Measurements from ENCODE around the gene PTPMT1.

Gene PTPMT1

DNA sequence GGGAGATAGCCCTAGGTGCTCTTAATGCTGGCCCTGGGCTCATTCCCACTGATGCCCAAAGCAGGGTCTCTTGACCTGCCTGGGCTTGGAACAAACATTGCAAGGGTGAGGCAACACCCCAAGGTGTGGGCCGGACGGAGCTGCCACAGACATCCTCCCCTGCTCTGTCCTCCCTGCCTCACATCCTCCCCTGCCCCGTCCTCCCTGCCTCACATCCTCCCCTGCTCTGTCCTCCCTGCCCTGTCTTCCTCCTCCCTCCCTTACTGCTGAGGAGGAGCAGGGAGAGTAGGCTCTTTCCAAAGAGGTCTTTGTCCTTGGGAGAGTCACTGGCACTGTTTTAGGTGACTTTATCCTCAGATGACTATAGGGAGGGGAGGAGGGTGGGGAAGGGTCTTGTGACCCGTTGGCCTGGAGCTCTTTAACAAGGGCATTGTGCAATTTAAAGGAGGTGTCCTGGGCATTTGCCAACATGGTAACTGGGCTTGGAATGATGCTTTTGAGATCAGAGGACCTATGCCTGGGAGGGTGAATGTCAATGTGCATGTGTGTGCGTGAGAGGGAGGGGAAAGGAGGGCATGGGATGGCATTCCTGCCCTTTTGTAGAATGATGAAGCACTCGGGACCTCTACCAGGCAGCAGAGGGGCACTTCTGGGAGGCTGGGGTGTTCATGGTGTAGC, 21.8 kb downstream of the PTPMT1 start:
- peaks cover 28% of the 10 kb centered on the region for H3K36me3 ChIP-seq (ENCODE audit: insufficient read depth, low read length)
- peaks cover 11% of the 10 kb centered on the region for H3K4me1 ChIP-seq (ENCODE audit: insufficient read depth, low read length)
- H3K9me3 ChIP-seq (ENCODE audit: low read length) = no peaks in the 10 kb centered on the region
- H3K27ac ChIP-seq (ENCODE audit: low read depth, low read length) = no peak overlapping the region
- peaks cover 0 to 3% of the 10 kb centered on the region in 2 donors for H3K27me3 ChIP-seq (ENCODE audit: control insufficient read depth in 1 of 2, insufficient read depth in 2 of 2, low read length in 2 of 2)
- no peak overlapping the region for H3K4me3 ChIP-seq (ENCODE audit: low read depth in 1 of 2, low read length in 2 of 2)
- H3K9ac ChIP-seq (ENCODE audit: low read length) = no peak overlapping the region

DNA sequence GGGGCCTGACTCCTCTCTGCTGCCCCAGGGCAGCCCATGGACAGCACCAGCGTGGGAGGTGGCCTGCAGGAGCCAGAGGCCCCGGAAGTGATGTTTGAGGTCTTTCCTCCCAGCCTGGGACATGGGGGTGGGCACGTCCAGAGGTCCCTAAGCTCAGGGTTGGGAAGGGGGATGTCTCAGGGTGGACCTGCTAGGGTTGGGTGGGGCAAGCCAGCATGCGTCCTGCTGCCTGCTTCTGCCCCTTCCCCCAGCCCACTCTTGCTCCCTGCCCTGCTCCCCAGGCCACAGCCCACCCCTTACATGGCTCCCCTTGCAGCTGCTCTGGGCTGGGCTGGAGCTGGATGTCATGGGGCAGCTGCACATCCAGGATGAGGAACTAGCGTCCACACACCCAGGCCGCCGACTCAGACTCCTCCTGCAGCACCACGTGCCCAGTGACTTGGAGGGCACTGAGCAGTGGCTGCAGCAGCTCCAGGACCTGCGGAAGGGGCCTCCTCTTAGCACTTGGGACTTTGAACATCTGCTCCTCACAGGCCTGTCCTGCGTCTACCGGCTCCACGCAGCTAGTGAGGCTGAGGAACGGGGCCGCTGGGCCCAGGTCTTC, 22.4 kb downstream of the PTPMT1 start:
- Histone ChIP-seq H3K4me1 (ENCODE audit: insufficient read depth, low read length) (peaks cover 11% of the 10 kb centered on the region), H3K36me3 (ENCODE audit: insufficient read depth, low read length) (peaks cover 22% of the 10 kb centered on the region), H3K4me3 (ENCODE audit: low read depth in 1 of 2, low read length in 2 of 2) (no peak overlapping the region), H3K9me3 (ENCODE audit: low read length) (no peaks in the 10 kb centered on the region), H3K9ac (ENCODE audit: low read length) (no peak overlapping the region), H3K27me3 (ENCODE audit: control insufficient read depth in 1 of 2, insufficient read depth in 2 of 2, low read length in 2 of 2) (peaks cover 3 to 5% of the 10 kb centered on the region in 2 donors), H3K27ac (ENCODE audit: low read depth, low read length) (no peak overlapping the region)

- H3K27me3 ChIP-seq (ENCODE audit: control insufficient read depth in 1 of 2, insufficient read depth in 2 of 2, low read length in 2 of 2) = peaks cover 15 to 16% of the 10 kb centered on the region in 2 donors
- H3K36me3 ChIP-seq (ENCODE audit: insufficient read depth, low read length) = peaks cover 10% of the 10 kb centered on the region
- H3K4me1 ChIP-seq (ENCODE audit: insufficient read depth, low read length) = peaks cover 20% of the 10 kb centered on the region
- no peaks in the 10 kb centered on the region for H3K9me3 ChIP-seq (ENCODE audit: low read length)
- peak overlapping the region; percentile 27 for H3K9ac ChIP-seq (ENCODE audit: low read length)
- peak overlapping the region in 1 of 2 donors; percentile 61 for H3K4me3 ChIP-seq (ENCODE audit: low read depth in 1 of 2, low read length in 2 of 2)
- H3K27ac ChIP-seq (ENCODE audit: low read depth, low read length) = no peak overlapping the region
These were observed 23.7 kb downstream of the PTPMT1 start for GRCh38 chr11:47589118-47589517.

DNA sequence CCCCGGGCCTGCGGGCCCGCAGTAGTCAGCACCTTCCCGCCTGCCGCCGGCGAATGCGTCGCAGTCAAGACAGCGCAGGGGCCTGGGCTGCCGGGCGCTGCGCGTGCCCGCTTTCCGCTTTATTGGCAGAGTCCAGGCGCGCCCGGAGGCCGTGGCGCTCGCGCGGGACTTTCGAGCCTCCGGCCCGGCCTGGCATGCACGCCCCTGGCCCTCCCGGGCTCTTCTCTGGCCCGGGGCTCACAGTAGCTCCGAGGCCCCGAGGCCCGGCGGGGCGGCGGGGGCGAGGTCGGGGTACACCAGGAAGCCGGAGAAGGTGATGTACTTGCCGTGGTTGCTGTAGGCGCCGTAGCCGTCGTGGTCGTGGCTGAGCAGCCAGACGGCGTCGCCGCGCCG, 24.2 kb downstream of the PTPMT1 start:
- no peaks in the 10 kb centered on the region for H3K9me3 ChIP-seq (ENCODE audit: low read length)
- peak overlapping the region; percentile 3 for H3K27ac ChIP-seq (ENCODE audit: low read depth, low read length)
- peaks cover 15 to 21% of the 10 kb centered on the region in 2 donors for H3K27me3 ChIP-seq (ENCODE audit: control insufficient read depth in 1 of 2, insufficient read depth in 2 of 2, low read length in 2 of 2)
- peaks cover 20% of the 10 kb centered on the region for H3K4me1 ChIP-seq (ENCODE audit: insufficient read depth, low read length)
- H3K9ac ChIP-seq (ENCODE audit: low read length) = peak overlapping the region; percentile 27
- peaks cover 5% of the 10 kb centered on the region for H3K36me3 ChIP-seq (ENCODE audit: insufficient read depth, low read length)
- peak overlapping the region; percentile 15 to 61 for H3K4me3 ChIP-seq (ENCODE audit: low read depth in 1 of 2, low read length in 2 of 2)

GRCh38 chr11:47589977-47590861, 24.8 kb downstream of the PTPMT1 start:
- Histone ChIP-seq H3K9ac (ENCODE audit: low read length) (no peak overlapping the region), H3K4me1 (ENCODE audit: insufficient read depth, low read length) (peaks cover 20% of the 10 kb centered on the region), H3K4me3 (ENCODE audit: low read depth in 1 of 2, low read length in 2 of 2) (peak overlapping the region; percentile 15 to 61), H3K36me3 (ENCODE audit: insufficient read depth, low read length) (peaks cover 1% of the 10 kb centered on the region), H3K9me3 (ENCODE audit: low read length) (no peaks in the 10 kb centered on the region), H3K27ac (ENCODE audit: low read depth, low read length) (peak overlapping the region; percentile 3), H3K27me3 (ENCODE audit: control insufficient read depth in 1 of 2, insufficient read depth in 2 of 2, low read length in 2 of 2) (peaks cover 15 to 27% of the 10 kb centered on the region in 2 donors)

DNA sequence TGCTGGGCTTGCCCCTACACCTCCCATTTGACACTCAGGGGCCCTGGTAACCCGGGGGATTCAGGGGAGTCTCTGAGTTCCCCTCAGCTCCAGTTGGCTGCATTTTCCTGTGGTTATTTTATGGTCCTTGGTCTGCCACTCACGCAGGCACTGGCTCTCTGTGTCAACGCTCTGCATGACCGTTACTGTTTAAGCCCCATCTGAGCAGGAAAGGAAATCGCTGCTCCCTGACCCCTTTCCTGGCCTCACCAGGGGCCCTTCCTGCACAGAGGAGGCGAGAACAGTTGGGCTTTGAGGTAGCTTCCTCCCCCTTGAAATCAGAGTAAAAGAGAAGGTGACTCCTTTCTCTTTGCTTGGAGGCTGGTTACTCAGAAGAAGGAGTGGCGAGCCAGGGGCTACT, 26.4 kb downstream of the PTPMT1 start:
- no peak overlapping the region for H3K27ac ChIP-seq (ENCODE audit: low read depth, low read length)

DNA sequence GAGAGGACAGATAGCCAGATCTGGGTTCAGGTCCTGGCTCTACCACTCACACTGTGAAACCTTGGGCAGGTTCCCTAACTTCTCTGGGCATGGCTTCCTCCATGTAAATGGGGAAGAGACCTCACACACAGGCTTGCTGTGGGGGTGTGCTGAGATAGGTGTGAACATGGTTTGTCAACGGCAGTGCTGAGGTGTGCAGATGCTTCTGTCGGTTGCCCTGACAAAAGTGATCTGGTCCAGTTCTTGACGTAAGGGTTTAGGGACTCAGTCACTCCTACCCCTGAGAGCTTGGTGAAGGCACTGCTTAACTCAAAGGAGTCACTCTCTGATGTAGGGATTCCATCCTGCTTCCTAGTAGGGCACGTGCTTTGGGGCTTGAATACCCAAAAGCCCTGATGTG, 26.9 kb downstream of the PTPMT1 start:
- no peaks in the 10 kb centered on the region for H3K9me3 ChIP-seq (ENCODE audit: low read length)
- no peak overlapping the region for H3K4me3 ChIP-seq (ENCODE audit: low read depth in 1 of 2, low read length in 2 of 2)
- peaks cover 20% of the 10 kb centered on the region for H3K4me1 ChIP-seq (ENCODE audit: insufficient read depth, low read length)
- H3K9ac ChIP-seq (ENCODE audit: low read length) = no peak overlapping the region
- no peak overlapping the region for H3K27ac ChIP-seq (ENCODE audit: low read depth, low read length)
- no peaks in the 10 kb centered on the region for H3K36me3 ChIP-seq (ENCODE audit: insufficient read depth, low read length)
- peaks cover 15 to 28% of the 10 kb centered on the region in 2 donors for H3K27me3 ChIP-seq (ENCODE audit: control insufficient read depth in 1 of 2, insufficient read depth in 2 of 2, low read length in 2 of 2)

More for the DNA sequence above, 26.4 kb downstream of the PTPMT1 start:
- Histone ChIP-seq H3K9me3 (ENCODE audit: low read length) (no peaks in the 10 kb centered on the region), H3K4me3 (ENCODE audit: low read depth in 1 of 2, low read length in 2 of 2) (no peak overlapping the region), H3K9ac (ENCODE audit: low read length) (no peak overlapping the region), H3K36me3 (ENCODE audit: insufficient read depth, low read length) (no peaks in the 10 kb centered on the region), H3K4me1 (ENCODE audit: insufficient read depth, low read length) (peaks cover 20% of the 10 kb centered on the region), H3K27me3 (ENCODE audit: control insufficient read depth in 1 of 2, insufficient read depth in 2 of 2, low read length in 2 of 2) (peaks cover 15 to 28% of the 10 kb centered on the region in 2 donors)

- H3K27me3 ChIP-seq (ENCODE audit: control insufficient read depth in 1 of 2, insufficient read depth in 2 of 2, low read length in 2 of 2) = peaks cover 15 to 28% of the 10 kb centered on the region in 2 donors
- peaks cover 20% of the 10 kb centered on the region for H3K4me1 ChIP-seq (ENCODE audit: insufficient read depth, low read length)
- H3K9me3 ChIP-seq (ENCODE audit: low read length) = no peaks in the 10 kb centered on the region
- H3K27ac ChIP-seq (ENCODE audit: low read depth, low read length) = no peak overlapping the region
- H3K4me3 ChIP-seq (ENCODE audit: low read depth in 1 of 2, low read length in 2 of 2) = no peak overlapping the region
- H3K36me3 ChIP-seq (ENCODE audit: insufficient read depth, low read length) = no peaks in the 10 kb centered on the region
- no peak overlapping the region for H3K9ac ChIP-seq (ENCODE audit: low read length)
These were observed 27.6 kb downstream of the PTPMT1 start for GRCh38 chr11:47592970-47593369.

DNA sequence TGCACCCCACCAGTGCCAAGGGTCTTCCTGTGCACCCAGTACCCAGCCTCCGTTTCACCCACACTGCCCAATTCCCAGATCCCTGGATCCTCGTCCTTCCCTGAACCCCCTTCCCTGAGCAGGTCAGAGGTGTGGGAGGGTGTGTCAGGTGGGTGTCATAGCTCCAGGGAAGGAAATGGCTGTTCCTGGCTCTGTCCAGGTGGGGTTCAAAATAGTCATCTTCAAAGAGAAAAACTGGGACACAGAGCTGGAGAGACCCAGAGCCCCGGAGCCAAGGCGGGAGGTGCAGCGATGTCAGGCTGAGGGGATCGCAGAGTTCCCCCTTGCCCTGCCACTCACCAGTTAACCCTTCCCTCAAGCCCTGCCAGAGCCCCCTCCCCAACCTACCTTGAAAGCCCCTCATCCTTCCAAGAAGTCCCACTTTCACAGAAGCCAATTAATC, 28.1 kb downstream of the PTPMT1 start:
- H3K4me1 ChIP-seq (ENCODE audit: insufficient read depth, low read length) = peaks cover 18% of the 10 kb centered on the region
- no peak overlapping the region for H3K9ac ChIP-seq (ENCODE audit: low read length)
- no peaks in the 10 kb centered on the region for H3K9me3 ChIP-seq (ENCODE audit: low read length)
- no peaks in the 10 kb centered on the region for H3K36me3 ChIP-seq (ENCODE audit: insufficient read depth, low read length)
- H3K4me3 ChIP-seq (ENCODE audit: low read depth in 1 of 2, low read length in 2 of 2) = no peak overlapping the region
- no peak overlapping the region for H3K27ac ChIP-seq (ENCODE audit: low read depth, low read length)
- peaks cover 15 to 28% of the 10 kb centered on the region in 2 donors for H3K27me3 ChIP-seq (ENCODE audit: control insufficient read depth in 1 of 2, insufficient read depth in 2 of 2, low read length in 2 of 2)

GRCh38 chr11:47593934-47594855, 28.8 kb downstream of the PTPMT1 start, which contains the start of gene C1QTNF4:
Gene C1QTNF4 (minus strand): TSS chr11:47594411. CDS start chr11:47590810, 3,601 bp downstream.
- no peaks in the 10 kb centered on the region for H3K36me3 ChIP-seq (ENCODE audit: insufficient read depth, low read length)
- no peaks in the 10 kb centered on the region for H3K9me3 ChIP-seq (ENCODE audit: low read length)
- H3K4me1 ChIP-seq (ENCODE audit: insufficient read depth, low read length) = peaks cover 11% of the 10 kb centered on the region
- no peak within 1 kb of the TSS for H3K9ac ChIP-seq (ENCODE audit: low read length)
- peaks cover 15 to 28% of the 10 kb centered on the region in 2 donors for H3K27me3 ChIP-seq (ENCODE audit: control insufficient read depth in 1 of 2, insufficient read depth in 2 of 2, low read length in 2 of 2)
- no peak within 1 kb of the TSS for H3K27ac ChIP-seq (ENCODE audit: low read depth, low read length)
- peak within 1 kb of the TSS in 1 of 2 donors; percentile 34 for H3K4me3 ChIP-seq (ENCODE audit: low read depth in 1 of 2, low read length in 2 of 2)

Data from muscle layer of colon (tissue), 2 donors.